HG03097 (cell line): ENCODE data around the gene SLCO4A1.

Experiments
- ATAC-seq: cut with Tn5 transposase; IDR thresholded peaks from one replicate; pipeline ENCODE4 v1.9.1; 2021; ENCODE audit not compliant: unreplicated experiment, low FRiP score

The SLCO4A1 gene

DNA sequence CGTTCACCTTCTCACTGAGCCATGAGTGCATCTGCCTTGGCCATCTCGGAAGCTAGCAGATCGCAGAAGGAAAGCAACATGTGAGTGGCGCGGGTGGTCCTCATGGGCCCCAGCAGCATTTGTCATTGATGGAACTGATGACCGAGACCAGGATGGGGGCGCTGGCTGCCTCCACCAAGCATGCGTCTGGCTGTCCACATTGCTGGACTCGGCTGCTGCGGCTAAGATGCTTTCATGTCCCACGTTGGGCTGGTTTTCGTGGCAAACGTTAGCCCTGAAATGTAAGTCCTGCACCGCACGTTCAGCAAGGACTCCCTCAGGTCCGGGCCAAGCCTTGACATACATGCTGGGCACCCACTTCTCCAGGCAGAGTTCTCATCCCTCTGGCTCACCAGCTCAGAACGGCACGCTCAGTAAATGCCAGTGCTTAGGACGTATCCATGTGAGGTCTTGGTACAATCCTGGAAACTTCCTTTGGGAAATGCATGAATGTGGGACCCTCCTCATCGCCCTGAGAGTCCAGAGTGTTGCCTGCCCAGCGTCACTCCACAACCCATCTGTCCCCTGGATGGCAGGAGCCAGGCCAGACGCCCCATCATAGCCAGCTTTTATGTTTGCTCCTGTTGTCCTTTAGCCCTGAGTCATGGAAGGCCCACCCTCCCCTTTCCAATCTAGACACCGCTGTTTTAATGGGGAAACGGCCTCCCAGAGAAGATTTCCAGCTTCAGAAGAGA, 8.4 kb downstream of the SLCO4A1 start:
- ATAC-seq, result no peak

DNA sequence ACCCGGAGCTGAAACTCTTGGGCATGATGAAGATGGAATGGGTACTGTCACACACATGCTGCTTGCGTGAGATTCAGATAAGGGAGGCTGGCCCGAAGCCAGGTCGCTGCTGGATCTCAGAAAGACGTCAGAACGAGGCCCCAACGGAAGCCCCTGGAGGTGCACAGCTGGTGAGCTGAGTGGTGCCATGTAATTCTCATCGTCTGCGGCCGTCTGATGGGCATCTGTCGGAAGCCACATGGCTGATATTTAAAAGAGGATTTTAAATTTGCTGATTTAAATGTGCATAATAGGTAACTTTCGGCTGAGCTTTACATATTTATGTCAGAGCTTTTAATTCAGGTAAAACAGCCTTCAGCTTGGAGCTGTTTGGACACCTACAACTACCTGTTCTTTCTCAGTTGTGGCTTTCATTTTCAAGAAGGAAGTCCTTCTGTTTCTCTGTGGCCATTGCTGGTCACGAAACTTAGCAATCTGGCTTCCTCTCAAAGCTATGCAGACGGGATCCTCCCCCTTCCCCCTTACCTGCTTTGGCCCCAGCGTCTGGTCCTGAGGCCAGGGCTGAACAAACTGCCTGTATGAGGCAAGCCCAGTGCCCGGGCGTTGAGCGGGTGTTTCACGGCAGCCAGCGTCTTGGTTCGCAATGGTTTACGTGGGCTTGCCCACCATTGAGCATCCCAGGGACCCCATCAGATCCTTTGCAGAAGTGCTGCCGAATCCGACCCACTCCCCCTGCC, 9.2 kb downstream of the SLCO4A1 start:
- ATAC-seq, result peak; percentile 51

DNA sequence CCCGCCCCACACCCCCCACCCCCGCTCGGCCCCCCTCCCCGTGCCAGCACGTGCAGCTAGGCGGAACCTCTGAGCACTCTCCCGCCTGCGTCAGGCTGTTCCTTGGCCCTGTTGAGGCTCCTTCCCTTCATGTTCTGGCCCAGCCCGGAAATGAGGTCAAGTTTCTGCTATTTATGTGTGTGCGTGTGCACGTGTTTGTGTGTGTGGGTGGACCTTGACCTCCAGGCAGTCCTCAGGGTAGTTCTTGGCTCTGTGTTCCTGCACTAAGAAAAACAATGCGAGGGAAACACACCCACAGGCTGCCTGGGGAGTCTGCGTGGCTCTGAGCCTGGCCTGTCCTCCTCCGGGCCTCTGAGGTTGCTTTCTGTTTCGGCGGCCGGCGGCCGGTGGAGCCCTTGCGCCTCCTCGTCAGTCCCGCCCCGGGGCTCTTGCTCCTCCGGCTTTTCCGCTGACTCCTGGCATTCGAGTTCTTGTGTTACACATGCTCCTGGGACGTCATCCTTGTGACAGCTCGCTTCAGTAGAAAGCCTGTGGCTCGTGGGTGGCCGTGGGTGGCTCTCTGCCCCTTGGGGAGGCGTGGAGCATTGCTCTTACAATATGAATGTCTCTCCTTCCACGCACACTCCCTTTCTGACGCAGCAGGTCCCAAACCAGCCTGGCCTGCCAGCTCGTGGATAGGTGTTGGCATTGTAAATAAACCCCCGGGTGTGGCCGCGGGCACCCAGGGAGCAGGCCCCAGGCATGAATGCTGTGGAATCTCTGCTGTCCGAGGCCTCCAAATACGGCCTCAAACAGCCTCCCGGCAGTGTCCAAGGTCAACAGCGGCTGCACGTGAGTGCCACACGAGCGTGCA, 10.0 kb downstream of the SLCO4A1 start:
- ATAC-seq, result peak; percentile 43

DNA sequence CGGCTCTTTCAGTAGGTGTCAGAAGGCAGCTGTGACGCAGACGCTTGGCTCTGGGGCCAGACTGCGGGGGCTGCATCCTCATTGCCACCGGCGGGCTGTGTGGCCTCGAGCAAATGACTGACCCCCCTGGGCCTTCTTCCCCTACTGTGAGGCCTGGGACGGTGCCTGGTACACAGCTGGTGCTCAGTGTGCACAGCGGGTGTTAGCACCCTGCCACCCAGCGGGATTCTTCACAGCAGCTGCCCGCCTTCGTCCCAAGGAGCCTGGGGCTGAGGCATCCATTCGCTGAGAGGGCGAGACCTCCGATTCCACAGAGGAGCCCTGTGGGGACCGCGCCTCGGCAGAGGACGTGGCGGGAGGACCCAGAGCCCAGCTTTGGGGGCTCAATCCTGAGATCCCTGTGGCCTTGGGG, 10.6 kb downstream of the SLCO4A1 start:
- ATAC-seq, result no peak

DNA sequence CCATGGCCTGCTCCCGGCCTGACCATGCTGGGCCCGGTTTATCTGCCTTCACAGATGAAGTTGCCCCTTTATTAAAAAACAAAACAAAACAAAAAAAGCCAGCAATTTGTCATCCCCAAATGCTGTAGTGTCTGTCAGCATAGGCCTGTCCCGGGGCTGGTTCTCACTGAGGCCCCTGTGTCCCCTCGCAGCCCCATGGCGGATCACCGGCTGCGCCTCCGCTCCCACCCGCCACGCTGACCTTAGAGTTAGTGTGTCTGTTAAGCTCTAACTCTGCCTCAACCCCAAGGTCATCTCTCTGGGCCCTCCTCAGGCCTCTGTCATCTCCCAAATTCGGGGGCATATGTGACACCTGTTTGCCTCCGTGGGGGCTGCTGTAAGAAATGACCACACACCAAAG, 11.1 kb downstream of the SLCO4A1 start:
- ATAC-seq, result no peak

DNA sequence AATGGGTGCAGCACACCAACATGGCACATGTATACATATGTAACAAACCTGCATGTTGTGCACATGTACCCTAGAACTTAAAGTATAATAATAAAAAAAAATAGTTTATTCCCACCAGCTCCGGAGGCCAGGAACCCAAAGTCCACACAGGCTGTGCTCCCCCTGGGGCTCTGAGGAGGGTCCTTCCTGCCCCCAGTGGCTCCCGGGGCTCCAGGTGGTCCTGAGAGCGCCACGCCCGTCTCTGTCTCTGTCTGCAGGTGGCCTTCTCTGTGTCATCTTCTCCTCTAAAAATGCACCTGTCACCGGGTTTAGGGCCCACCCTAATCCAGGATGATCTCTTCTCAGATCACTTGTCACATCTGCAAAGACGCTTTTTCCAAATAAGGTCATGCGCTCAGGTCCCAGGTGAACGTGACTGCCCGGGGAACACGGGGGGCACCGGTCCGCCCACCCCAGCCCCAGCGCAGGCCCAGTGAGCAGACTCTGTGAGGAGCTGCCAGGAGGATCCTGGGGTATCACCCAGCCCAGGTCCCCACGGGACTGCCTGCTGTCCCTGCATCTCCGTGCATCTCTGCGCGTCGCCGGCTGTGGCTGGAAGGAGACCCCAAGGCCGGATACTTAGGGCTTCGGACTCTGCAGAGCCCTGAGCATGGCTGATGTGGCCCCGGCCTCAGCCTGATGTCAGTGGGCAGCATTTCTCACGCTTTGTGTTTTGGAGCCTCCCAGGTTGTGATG, 11.8 kb downstream of the SLCO4A1 start:
- ATAC-seq, result no peak

DNA sequence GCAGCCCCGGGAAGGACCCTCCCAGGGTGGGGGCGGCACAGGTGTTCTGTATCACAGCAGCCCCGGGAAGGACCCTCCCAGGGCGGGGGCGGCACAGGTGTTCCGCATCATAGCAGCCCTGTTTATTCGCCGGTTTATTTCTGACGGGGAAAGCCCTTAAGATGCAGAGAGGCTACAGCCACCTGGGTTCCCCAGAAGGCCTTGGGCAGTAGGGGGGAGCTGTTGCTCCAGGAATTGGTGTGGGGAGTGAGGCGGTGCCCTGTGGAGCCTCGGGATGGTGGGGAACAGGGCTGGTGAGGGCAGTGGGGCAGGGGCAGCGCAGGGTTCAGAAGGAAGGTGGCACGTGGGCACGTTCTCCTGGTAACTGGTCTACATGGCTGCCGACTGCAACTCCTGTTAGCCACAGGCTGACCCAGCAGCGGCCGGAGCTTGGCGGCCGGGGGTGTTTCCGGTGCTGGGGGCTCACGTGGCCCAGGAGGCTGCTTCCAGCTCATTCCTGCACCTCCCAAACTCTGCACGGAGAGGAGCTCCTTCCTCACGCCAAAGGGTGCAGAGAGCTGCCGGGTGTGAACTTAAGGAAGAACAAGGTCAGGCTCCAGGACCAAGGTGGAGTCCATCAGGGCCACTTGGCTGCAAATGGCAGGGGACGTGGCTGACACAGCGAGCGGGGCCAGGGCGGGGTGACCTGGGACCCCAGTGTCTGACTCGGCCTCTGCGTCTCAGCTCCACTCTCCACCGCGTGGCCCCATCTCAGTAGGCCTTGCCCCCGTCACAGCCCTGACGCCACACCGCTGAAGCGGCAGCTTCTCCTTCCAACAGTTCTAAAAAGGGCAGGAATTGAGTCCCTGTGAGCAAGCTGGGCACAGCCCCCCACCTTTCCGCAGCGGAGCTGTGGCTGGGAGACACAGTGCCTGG, 13.2 kb downstream of the SLCO4A1 start:
- ATAC-seq, result no peak

DNA sequence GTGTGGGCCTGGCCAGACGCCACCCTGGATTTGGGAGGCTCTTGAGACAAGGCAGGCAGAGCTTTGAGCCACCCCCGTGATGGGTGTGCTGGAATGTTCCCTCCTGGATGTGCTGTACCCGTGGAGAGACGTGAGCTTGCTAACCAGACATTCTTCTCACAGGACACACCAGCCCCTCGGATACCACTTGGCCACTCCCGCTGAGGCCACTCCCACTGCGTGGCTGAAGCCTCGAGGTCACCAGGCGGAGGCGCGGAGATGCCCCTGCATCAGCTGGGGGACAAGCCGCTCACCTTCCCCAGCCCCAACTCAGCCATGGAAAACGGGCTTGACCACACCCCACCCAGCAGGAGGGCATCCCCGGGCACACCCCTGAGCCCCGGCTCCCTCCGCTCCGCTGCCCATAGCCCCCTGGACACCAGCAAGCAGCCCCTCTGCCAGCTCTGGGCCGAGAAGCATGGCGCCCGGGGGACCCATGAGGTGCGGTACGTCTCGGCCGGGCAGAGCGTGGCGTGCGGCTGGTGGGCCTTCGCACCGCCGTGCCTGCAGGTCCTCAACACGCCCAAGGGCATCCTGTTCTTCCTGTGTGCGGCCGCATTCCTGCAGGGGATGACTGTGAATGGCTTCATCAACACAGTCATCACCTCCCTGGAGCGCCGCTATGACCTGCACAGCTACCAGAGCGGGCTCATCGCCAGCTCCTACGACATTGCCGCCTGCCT, 14.1 kb downstream of the SLCO4A1 start:
- ATAC-seq, result no peak

DNA sequence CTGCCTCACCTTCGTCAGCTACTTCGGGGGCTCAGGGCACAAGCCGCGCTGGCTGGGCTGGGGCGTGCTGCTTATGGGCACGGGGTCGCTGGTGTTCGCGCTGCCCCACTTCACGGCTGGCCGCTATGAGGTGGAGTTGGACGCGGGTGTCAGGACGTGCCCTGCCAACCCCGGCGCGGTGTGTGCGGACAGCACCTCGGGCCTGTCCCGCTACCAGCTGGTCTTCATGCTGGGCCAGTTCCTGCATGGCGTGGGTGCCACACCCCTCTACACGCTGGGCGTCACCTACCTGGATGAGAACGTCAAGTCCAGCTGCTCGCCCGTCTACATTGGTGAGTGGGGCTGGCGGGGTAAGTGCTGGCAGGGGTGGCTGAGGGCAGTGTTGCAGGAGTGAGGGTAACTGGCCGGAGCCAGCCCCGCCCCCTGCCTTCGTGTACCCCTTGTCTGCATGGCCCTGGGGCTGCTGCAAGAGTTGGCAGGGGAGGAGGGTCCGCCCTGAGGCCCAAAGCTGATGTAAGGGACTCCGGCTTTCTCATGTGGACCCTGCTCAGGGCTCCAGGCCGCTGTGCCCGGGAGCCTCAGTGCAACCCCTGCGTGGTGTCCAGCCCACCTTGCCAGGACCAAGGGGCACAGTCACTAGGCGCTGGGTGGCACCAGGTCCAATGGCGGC, 14.8 kb downstream of the SLCO4A1 start:
- no peak for ATAC-seq

DNA sequence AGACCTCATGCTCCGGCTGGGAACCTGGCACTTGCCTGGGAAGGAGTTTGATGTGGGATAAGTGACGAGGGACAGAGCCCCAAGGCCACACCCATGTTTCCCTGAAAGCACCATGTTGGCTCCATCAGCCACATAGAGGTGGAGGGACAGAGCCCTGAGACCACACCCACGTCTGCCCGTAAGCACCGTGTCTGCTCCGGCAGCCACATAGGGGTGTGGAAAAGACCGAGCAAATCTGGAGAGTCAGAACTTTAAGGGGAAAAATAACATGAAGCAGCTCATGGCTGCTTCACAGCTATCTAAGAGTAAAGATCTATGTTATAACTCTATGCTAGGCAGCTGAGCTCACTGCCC, 15.3 kb downstream of the SLCO4A1 start:
- ATAC-seq, result no peak

DNA sequence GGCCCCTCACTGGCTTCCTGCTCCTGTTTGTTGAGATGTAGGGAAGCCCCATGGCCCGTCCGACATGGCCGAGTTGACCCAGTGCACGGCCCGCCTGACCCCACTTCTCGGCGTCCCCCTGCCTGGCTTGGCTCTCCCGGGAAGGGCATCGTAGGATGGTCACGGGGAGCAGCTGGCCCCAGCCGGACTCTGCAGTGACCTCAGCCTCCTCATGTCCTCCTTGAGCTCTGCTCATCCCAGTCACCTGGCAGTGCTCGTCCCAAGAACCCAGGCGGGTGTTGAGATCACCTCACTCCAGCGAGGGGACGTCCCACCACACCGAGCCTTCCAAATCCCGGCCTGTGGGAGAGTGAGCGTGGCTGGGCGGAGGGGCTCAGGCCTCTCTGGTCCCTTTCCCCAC, 15.7 kb downstream of the SLCO4A1 start:
- no peak for ATAC-seq

DNA sequence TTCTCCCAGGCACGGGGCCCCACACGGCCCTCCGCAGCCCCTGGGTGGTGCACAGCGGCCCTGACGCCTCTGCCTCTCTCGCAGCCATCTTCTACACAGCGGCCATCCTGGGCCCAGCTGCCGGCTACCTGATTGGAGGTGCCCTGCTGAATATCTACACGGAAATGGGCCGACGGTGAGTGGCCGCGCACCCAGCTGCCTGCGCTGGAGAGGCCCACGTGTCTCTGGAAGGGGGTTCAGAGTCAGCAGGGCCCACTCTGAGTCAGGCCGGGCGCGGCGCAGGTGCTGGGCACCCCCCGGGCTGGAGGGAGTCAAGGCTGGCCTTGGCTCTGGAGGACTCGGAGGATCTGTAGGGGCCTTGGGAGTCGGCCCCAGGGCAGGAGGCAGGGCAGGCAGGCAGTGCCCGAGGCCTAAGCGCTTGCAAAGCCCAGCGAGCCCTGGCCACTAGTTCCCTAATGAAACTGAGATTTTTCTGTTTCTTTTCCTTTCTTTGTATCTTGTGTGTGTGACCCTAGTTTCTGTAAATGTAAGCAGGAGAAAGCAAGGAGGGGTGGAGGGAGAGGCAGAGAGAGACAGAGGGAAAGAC, 16.4 kb downstream of the SLCO4A1 start:
- no peak for ATAC-seq

DNA sequence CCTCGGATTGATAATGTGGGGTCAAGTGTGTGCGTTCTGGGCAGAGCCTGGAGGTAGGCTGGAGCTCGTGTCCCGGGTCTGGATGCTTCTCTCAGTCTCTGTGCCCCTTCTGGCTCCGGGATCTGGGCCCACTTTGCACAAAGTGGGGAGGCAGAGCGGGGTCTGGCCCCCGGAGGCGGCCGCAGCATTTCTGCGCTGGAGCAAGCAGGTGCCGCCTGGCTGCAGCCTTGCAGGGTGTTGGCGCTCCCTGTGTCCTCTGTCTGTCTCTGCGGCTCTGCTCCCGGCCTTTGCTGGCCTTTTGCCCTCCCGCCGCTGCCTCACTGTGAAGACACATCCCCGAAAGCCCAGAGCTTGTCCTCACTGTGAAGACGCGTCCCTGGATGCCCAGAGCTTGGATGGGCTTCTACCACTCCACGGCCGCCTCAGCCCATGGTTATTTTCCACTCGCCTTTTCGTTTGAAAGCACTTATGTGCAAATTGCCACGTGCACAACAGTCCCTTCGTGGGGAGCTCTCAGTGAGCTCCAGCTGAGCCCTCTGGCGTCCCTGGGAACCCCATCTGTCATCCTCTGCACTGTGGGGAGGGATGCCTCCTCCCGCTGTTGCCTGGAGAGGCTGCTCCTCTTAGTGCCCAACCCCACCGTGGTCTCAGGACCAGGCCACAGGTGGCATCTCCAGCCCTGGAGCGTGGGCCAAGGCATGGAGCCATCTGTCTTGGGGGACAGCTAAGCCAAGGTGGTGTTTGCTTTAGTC, 17.4 kb downstream of the SLCO4A1 start:
- ATAC-seq, result no peak

DNA sequence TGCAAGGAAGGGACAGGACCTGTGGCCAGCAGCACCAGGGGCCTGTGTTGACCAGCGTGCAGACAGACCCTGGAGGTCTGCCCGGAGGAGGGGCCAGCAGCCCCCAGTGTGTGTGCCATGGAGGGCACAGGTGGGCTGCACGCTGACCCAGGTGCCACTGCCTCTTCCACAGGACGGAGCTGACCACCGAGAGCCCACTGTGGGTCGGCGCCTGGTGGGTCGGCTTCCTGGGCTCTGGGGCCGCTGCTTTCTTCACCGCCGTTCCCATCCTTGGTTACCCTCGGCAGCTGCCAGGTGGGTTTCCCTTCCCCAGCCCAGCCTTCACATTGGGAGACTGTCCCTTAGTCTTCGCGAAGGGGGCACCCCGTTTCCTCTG, 17.9 kb downstream of the SLCO4A1 start:
- ATAC-seq, result no peak

DNA sequence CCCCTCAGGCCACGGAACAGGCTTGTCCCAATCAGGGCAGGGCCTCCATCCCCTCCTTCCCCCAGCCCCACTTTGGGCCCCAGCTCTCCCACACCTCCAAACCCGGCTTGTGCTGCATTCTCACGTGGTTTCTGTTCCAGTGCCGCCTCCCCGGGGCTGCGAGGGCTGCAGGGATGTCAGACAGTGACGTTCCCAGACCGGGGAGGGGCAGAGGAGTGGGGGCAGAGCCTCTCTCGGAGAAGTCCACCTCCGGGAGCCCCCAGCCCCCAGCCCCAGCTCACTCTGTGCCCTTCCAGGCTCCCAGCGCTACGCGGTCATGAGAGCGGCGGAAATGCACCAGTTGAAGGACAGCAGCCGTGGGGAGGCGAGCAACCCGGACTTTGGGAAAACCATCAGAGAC, 18.5 kb downstream of the SLCO4A1 start:
- no peak for ATAC-seq

DNA sequence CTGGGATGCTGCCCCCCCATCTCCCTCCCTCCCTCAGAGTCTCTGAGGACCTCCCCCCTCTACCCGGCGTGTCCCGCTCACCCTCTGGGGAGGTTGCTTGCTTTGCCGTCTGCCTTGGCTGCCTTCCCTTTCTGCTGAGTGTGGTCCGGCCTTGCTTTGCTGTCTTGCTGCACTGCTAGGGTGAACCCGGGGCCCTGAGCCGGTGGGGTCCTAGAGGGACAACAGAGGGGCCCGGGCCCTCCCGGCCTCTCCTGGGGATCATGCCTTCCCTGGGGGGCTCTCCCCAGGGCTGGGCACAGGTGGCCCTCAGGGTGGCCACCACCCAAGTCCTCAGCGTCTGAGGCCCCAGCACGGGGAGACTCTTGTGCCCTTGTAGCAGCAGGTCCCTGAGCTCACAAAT, 19.3 kb downstream of the SLCO4A1 start:
- ATAC-seq, result no peak

DNA sequence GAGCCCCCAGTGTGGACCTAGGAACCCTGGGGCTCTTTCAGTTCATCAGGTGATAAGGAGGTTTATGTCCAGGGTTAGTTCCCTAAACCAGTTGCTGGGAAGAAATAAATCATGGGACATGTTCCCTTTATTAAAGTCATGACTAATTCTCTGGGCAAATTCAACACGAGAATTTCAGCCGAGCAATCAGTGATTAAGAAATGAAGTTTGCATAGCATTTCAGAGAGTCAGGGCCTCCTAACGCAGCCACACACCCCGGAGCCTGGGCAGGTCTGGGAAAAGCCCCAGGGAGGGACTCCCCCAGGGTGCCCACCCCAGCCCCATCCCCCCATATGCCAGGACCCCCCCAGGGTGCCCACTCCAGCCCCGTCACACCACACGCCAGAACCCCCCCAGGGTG, 20.1 kb downstream of the SLCO4A1 start:
- no peak for ATAC-seq
